DOHH2 (cell line): Measurements from ENCODE around the gene PDE4B.
A peak's percentile ranks its signal among the peaks of the same experiment; 100 is the strongest.

Experiments used
- H3F3A ChIP-seq: fragments of 200-600 bp; sonication (generic), shearing (Covaris generic); 2 replicates; pipeline ENCODE4 v1.6.0; 2016; ENCODE audit warnings: antibody characterized with exemption, mild to moderate bottlenecking; ENCODE audit not compliant: control insufficient read depth, insufficient read depth
- H3K27ac ChIP-seq: fragments of 200-600 bp; sonication (generic); 2 replicates; pipeline ENCODE4 v1.5.1; 2014; ENCODE audit warnings: low read depth, mild to moderate bottlenecking, low read length, moderate library complexity
- H3K27me3 ChIP-seq: fragments of 200-600 bp; sonication (generic); 2 replicates; pipeline ENCODE4 v1.6.1; 2014; ENCODE audit warnings: mild to moderate bottlenecking, low read length, mixed read lengths; ENCODE audit not compliant: control insufficient read depth
- H3K36me3 ChIP-seq: fragments of 200-600 bp; sonication (generic); 2 replicates; pipeline ENCODE4 v1.6.1; 2014; ENCODE audit warnings: mild to moderate bottlenecking, low read length, moderate library complexity, mixed read lengths; ENCODE audit not compliant: control insufficient read depth
- H3K4me1 ChIP-seq: fragments of 200-600 bp; sonication (generic); 2 replicates; pipeline ENCODE4 v1.6.1; 2014; ENCODE audit warnings: mild to moderate bottlenecking, low read length, mixed read lengths; ENCODE audit not compliant: control insufficient read depth
- H3K4me2 ChIP-seq: fragments of 200-600 bp; sonication (generic); 2 replicates; pipeline ENCODE4 v1.6.0; 2014; ENCODE audit warnings: mild to moderate bottlenecking, low read length, moderate library complexity
- H3K4me3 ChIP-seq: fragments of 200-600 bp; sonication (generic); 2 replicates; pipeline ENCODE4 v1.5.1; 2014; ENCODE audit warnings: mild to moderate bottlenecking, low read length, mixed read lengths
- H3K79me2 ChIP-seq: fragments of 200-600 bp; sonication (generic); 2 replicates; pipeline ENCODE4 v1.6.1; 2014; ENCODE audit warnings: mild to moderate bottlenecking, low read length, mixed read lengths; ENCODE audit not compliant: control insufficient read depth
- H3K9me2 ChIP-seq: fragments of 200-600 bp; sonication (generic); replicated peaks from 2 replicates; pipeline ENCODE4 v1.6.1; 2014; ENCODE audit warnings: mild to moderate bottlenecking, low read length, mixed read lengths; ENCODE audit not compliant: control insufficient read depth
- H3K9me3 ChIP-seq: fragments of 200-600 bp; sonication (generic); 2 replicates; pipeline ENCODE4 v1.6.1; 2014; ENCODE audit warnings: antibody characterized with exemption, low read length, mixed read lengths; ENCODE audit not compliant: control insufficient read depth, insufficient read depth
- H4K20me1 ChIP-seq: fragments of 200-600 bp; sonication (generic); 2 replicates; pipeline ENCODE4 v1.6.0; 2014; ENCODE audit warnings: low read depth, mild to moderate bottlenecking, antibody characterized with exemption, low read length, moderate library complexity; ENCODE audit not compliant: control insufficient read depth, insufficient read depth
- EZH2phosphoT487 ChIP-seq: fragments of 200-600 bp; sonication (generic); IDR thresholded peaks from 2 replicates; pipeline ENCODE4 v1.6.1; 2017; ENCODE audit warnings: borderline replicate concordance, mild to moderate bottlenecking, antibody characterized with exemption, low read length, moderate library complexity, mixed read lengths
- TF ChIP-seq, protein P1 (sequence below): fragments of 200-600 bp; sonication (generic); IDR thresholded peaks from one replicate; pipeline ENCODE4 v1.5.1; 2014; ENCODE audit warnings: antibody characterized with exemption, mild to moderate bottlenecking, low read depth, low read length; ENCODE audit not compliant: poor library complexity, severe bottlenecking

The PDE4B gene

DNA sequence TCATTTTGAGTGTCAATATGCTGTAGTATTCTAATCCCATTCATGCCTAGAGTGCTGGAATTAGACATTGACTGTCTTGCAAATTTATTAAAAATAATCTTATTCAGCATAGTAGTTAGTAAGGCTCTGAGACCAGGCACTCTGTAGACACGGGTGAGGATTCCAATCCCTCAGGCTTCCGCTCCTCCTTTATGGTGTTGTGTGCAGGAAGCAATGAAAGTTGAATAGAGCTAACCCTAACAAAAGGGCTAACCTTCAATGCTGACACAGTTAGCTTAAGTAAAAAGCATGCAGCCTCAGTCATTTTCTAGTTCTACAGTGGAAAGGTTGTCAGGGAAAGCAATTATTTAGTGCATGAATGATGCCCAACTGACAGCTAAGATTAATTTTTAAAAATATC lies 541.6 kb downstream of the PDE4B start:
- Histone ChIP-seq H4K20me1 (no peaks in the 10 kb centered on the region), H3K9me2 (no peaks in the 10 kb centered on the region), H3K4me2 (no peak overlapping the region), H3K27me3 (peaks cover 23% of the 10 kb centered on the region), H3K4me3 (no peak overlapping the region), H3K79me2 (no peaks in the 10 kb centered on the region), H3K36me3 (no peaks in the 10 kb centered on the region), H3K9me3 (no peaks in the 10 kb centered on the region), H3K4me1 (peaks cover 77% of the 10 kb centered on the region), H3F3A (peaks cover 11% of the 10 kb centered on the region), H3K27ac (no peak overlapping the region)
- TF ChIP-seq, protein P1, sequence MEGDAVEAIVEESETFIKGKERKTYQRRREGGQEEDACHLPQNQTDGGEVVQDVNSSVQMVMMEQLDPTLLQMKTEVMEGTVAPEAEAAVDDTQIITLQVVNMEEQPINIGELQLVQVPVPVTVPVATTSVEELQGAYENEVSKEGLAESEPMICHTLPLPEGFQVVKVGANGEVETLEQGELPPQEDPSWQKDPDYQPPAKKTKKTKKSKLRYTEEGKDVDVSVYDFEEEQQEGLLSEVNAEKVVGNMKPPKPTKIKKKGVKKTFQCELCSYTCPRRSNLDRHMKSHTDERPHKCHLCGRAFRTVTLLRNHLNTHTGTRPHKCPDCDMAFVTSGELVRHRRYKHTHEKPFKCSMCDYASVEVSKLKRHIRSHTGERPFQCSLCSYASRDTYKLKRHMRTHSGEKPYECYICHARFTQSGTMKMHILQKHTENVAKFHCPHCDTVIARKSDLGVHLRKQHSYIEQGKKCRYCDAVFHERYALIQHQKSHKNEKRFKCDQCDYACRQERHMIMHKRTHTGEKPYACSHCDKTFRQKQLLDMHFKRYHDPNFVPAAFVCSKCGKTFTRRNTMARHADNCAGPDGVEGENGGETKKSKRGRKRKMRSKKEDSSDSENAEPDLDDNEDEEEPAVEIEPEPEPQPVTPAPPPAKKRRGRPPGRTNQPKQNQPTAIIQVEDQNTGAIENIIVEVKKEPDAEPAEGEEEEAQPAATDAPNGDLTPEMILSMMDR = no peak
- TF ChIP-seq EZH2phosphoT487 = no peak

DNA sequence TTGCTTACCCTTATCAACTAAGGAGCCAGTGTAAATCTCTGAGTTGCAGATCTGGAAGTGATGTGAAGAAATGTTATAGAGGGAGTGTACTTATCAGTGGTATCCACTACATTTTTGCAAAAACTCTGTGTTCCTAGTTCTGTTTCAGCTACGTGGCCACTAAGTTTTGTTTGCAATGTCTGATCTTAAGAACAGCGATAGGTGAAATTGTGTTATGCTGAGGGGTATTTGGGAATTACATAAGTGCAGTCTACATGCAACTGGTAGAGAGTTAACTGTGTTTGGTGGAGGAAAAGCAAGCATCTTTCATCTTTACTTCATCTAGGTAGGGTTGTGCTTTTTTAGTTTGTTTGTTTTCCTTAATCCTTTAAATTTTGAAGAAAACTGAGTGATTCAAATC lies 542.4 kb downstream of the PDE4B start:
- TF ChIP-seq, protein P1 = no peak
- TF ChIP-seq EZH2phosphoT487 = no peak
- no peaks in the 10 kb centered on the region for H3K79me2 ChIP-seq
- peaks cover 11% of the 10 kb centered on the region for H3F3A ChIP-seq
- H3K36me3 ChIP-seq = no peaks in the 10 kb centered on the region
- peak overlapping the region; percentile 82 for H3K4me2 ChIP-seq
- peaks cover 75% of the 10 kb centered on the region for H3K4me1 ChIP-seq
- H3K9me2 ChIP-seq = no peaks in the 10 kb centered on the region
- H3K27ac ChIP-seq = peak overlapping the region; percentile 69
- peaks cover 23% of the 10 kb centered on the region for H3K27me3 ChIP-seq
- no peaks in the 10 kb centered on the region for H3K9me3 ChIP-seq
- H3K4me3 ChIP-seq = peak overlapping the region; percentile 61
- H4K20me1 ChIP-seq = no peaks in the 10 kb centered on the region

DNA sequence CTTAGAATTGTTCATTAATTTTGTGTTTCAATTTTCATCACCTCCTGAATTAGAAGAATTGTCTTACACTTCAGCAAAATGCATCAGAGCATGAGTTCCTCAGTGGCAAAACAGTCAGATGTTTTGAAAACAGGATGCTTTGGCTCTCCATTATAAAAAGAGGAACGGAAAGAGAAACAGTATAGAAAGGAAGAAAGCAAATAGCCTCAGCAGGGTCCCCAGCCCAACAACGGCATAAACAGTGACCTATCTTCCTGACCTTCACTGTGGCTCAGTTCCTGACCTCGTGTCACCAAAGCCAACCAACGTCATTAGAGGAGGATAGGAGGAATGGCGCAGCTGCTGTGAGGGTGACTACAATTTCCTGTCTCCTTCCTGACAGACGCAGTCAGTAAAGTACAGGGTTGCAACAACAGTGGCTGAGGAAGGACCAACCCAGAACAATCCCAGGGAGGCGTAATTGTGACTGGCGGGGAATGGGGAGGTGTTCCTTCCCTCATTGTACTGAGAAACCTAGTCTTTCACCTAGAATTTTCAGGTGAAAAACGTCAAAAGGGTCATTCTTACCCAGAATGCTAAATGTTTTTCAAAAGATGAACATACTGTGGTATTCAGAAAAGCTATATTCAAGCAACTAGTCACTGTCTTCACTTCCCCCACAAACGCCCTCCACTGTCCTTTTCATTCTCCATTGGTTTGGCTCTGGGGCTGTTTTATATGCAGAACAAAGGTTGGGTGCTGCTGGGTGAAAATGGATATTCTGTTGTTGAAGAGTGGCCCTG lies 543.4 kb downstream of the PDE4B start:
- no peaks in the 10 kb centered on the region for H3K36me3 ChIP-seq
- no peaks in the 10 kb centered on the region for H3K9me2 ChIP-seq
- H3K4me3 ChIP-seq = peak overlapping the region; percentile 61
- H4K20me1 ChIP-seq = no peaks in the 10 kb centered on the region
- peaks cover 67% of the 10 kb centered on the region for H3K4me1 ChIP-seq
- H3K4me2 ChIP-seq = peak overlapping the region; percentile 82
- H3K27me3 ChIP-seq = peaks cover 23% of the 10 kb centered on the region
- TF ChIP-seq EZH2phosphoT487 = no peak
- TF ChIP-seq, protein P1 = no peak
- no peaks in the 10 kb centered on the region for H3K79me2 ChIP-seq
- peak overlapping the region; percentile 69 for H3K27ac ChIP-seq
- no peaks in the 10 kb centered on the region for H3K9me3 ChIP-seq
- peaks cover 3% of the 10 kb centered on the region for H3F3A ChIP-seq
